HG02970 (cell line): Measurements from ENCODE around the gene DNMT3L.
"Not testable (repeated sequence)": the region's sequence is repeated elsewhere in the genome, so short reads cannot be mapped to it uniquely, and the experiment has no call there.

Experiments
- ATAC-seq: cut with Tn5 transposase; IDR thresholded peaks from one replicate; pipeline ENCODE4 v1.9.1; 2021; ENCODE audit warnings: mild to moderate bottlenecking, moderate library complexity, moderate number of reproducible peaks; ENCODE audit not compliant: unreplicated experiment, low FRiP score

Gene DNMT3L

DNA sequence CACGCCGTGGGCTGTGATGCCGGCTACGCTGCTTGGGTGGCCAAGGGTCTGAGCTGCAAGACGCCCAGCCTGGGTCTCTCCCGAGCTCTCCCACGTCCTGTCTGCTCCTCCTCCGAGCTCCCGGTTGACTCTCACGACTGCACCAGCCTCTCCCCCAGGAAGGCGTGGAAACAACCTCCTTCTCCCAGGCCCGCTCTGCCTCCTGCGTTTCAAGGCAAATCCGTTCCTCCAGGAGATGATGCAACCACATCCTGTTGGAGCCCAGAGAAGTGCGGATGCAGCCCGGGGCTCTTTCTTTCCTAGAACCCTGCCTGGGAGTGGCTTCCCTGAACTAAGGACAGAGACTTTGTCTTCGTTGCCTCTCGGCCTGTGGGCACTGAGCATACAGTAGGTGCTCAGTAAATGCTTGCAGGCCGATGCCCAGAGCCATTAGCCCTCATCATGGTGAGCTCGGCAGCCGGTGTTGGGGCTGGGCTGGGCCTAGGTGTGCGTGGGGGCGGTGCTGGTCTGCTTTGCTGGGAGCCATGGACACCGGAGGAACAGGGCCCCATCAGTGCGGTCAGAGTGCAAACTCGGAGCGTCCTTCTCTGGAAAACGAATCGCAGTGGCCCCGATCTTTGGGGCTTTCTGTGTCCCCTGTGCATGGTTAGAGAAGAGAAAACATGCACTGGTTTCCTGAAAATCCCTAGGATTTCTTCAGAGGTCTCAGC, 59.0 kb downstream of the DNMT3L start:
- not testable (repeated sequence) for ATAC-seq

DNA sequence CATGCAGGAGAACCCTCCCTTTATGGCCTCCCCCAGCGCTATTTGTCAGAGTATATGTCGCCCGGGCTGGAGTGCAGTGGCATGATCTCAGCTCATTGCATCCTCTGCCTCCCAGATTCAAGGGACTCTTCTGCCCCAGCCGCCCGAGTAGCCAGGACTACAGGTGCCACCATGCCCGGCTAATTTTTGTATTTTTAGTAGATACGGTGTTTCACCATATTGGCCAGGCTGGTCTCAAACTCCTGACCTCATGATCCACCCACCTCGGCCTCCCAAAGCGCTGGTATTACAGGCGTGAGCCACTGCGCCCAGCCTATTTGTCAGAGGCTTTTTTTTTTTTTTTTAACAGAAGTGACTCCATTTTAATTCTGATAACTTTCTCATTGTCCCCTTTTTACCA, 61.7 kb downstream of the DNMT3L start:
- not testable (repeated sequence) for ATAC-seq

DNA sequence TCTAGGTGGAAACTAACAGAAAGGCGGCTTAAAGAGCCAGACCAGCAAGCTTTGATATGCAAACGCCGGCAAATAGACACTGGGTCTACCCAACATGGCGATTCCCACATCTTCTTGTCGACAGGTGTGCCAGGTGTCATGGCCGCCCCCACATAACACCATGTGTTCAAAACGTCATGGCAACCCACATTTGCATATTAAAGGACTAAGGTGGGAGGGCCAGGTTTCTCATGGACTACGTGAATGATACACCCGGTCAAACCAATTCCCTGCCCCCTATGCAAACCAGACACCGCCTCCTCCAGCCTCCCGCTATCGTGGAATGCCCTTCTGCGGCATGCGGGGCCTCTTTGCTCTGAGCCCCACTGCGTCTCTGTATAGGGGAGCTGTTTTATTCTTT, 62.2 kb downstream of the DNMT3L start:
- no peak for ATAC-seq

DNA sequence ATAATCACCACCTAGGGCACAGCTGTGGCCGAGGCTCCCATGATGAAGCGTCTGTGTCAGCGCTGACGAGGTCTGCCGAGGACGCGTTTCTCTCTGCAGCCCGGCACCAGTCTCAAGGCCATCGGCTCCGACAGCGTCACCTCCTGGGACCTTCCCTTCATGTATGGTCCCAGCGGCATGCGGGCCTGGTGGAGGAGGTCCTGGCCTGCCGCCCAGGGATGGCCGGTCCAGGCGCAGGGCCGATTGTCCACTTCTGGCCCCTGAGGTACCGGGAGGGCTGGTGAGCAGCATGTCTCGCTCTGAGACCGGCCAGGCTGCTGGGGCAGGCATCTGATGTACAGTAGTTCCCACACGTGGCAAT, 64.6 kb downstream of the DNMT3L start:
- not testable (repeated sequence) for ATAC-seq
